Ishikawa (cell line): Measurements from ENCODE around the gene MEGF11.
A peak's percentile ranks its signal among the peaks of the same experiment; 100 is the strongest.

ENCODE experiments used
- CEBPB ChIP-seq: IDR thresholded peaks from 2 replicates; pipeline ENCODE4 v1.6.1; 2012
- CREB1 ChIP-seq: IDR thresholded peaks from 2 replicates; pipeline ENCODE4 v1.6.1; 2012; ENCODE audit warnings: low read depth
- EGR1 ChIP-seq: IDR thresholded peaks from 2 replicates; pipeline ENCODE4 v1.6.1; 2012
- EP300 ChIP-seq: IDR thresholded peaks from 2 replicates; pipeline ENCODE4 v1.6.1; 2012; ENCODE audit warnings: borderline replicate concordance
- FOXM1 ChIP-seq: IDR thresholded peaks from 2 replicates; pipeline ENCODE4 v1.6.1; 2012; ENCODE audit warnings: low read depth, borderline replicate concordance
- MAX ChIP-seq: IDR thresholded peaks from 2 replicates; pipeline ENCODE4 v1.6.1; 2012
- NFIC ChIP-seq: IDR thresholded peaks from 2 replicates; pipeline ENCODE4 v1.6.1; 2012
- RAD21 ChIP-seq: IDR thresholded peaks from 2 replicates; pipeline ENCODE4 v1.6.1; 2012; ENCODE audit warnings: low read depth
- REST ChIP-seq: IDR thresholded peaks from 2 replicates; pipeline ENCODE4 v1.6.1; 2012; ENCODE audit warnings: low read depth, mild to moderate bottlenecking
- TAF1 ChIP-seq: IDR thresholded peaks from 2 replicates; pipeline ENCODE4 v1.6.1; 2012; ENCODE audit warnings: low read depth, mild to moderate bottlenecking
- TCF12 ChIP-seq: IDR thresholded peaks from 2 replicates; pipeline ENCODE4 v1.6.1; 2012; ENCODE audit warnings: low read depth
- TEAD4 ChIP-seq: IDR thresholded peaks from 2 replicates; pipeline ENCODE4 v1.6.1; 2012
- USF1 ChIP-seq: IDR thresholded peaks from 2 replicates; pipeline ENCODE4 v1.6.1; 2012
- YY1 ChIP-seq: IDR thresholded peaks from 2 replicates; pipeline ENCODE4 v1.6.1; 2012; ENCODE audit warnings: low read depth
- ZBTB7A ChIP-seq: IDR thresholded peaks from 2 replicates; pipeline ENCODE4 v1.6.1; 2012; ENCODE audit warnings: low read depth

MEGF11 gene

GRCh38 chr15:65917407-65917756, 336.2 kb downstream of the MEGF11 start:
- TF ChIP-seq YY1 = no peak
- TF ChIP-seq RAD21 = no peak
- TF ChIP-seq REST = no peak
- no peak for TF ChIP-seq EP300
- no peak for TF ChIP-seq NFIC

- TF ChIP-seq EGR1 (no peak), TEAD4 (peak; percentile 72), RAD21 (peak; percentile 88)
Observed at GRCh38 chr15:65916664-65917406, 336.7 kb downstream of the MEGF11 start.

GRCh38 chr15:65916041-65916663, 337.4 kb downstream of the MEGF11 start:
- TF ChIP-seq YY1 = no peak
- TF ChIP-seq USF1 = no peak
- no peak for TF ChIP-seq EP300
- TF ChIP-seq ZBTB7A = no peak
- TF ChIP-seq FOXM1 = no peak
- TF ChIP-seq NFIC = no peak
- TF ChIP-seq REST = no peak
- TF ChIP-seq TCF12 = no peak
- TF ChIP-seq EGR1 = no peak
- no peak for TF ChIP-seq TEAD4
- no peak for TF ChIP-seq RAD21
- TF ChIP-seq CEBPB = no peak
- TF ChIP-seq TAF1 = no peak
- no peak for TF ChIP-seq CREB1
- TF ChIP-seq MAX = no peak

- TF ChIP-seq TAF1 = no peak
- no peak for TF ChIP-seq REST
Observed at GRCh38 chr15:65914981-65915925, 338.3 kb downstream of the MEGF11 start.

GRCh38 chr15:65914386-65914785, 339.2 kb downstream of the MEGF11 start:
- no peak for TF ChIP-seq RAD21
- TF ChIP-seq EGR1 = no peak
- TF ChIP-seq ZBTB7A = no peak
- TF ChIP-seq REST = no peak
